GM23338 (cell line): ENCODE data around the gene SH3BGR. TPM values are rescaled to one million over a fixed set of nuclear protein-coding genes. Genes with fewer than 3 reads are reported as not detected.

Experiments used
- ATAC-seq: fragments of 200-7000 bp; cut with Tn5 transposase; 3 replicates; pipeline ENCODE4 v1.9.1; 2020
- DNase-seq: peaks from one replicate; pipeline ENCODE4 v3.0.0-alpha.2; 2015; ENCODE audit warnings: low spot score
- H2AFZ ChIP-seq: fragments of 200-600 bp; sonication (generic); 2 replicates; pipeline ENCODE4 v1.8.0; 2016; ENCODE audit warnings: antibody characterized with exemption, mild to moderate bottlenecking, moderate library complexity
- H3F3A ChIP-seq: fragments of 200-600 bp; sonication (generic); replicated peaks from 2 replicates; pipeline ENCODE4 v1.8.0; 2017; ENCODE audit warnings: antibody characterized with exemption, mixed run types, low read depth
- H3K27ac ChIP-seq: fragments of 200-600 bp; sonication (generic); 2 replicates; pipeline ENCODE4 v1.6.1; 2016; ENCODE audit warnings: low read depth
- H3K27me3 ChIP-seq: fragments of 200-600 bp; sonication (generic); 2 replicates; pipeline ENCODE4 v1.8.0; 2016; ENCODE audit warnings: mild to moderate bottlenecking, mixed run types, moderate library complexity; ENCODE audit not compliant: insufficient read depth
- H3K36me3 ChIP-seq: fragments of 200-600 bp; sonication (generic); 2 replicates; pipeline ENCODE4 v1.8.0; 2016; ENCODE audit warnings: mild to moderate bottlenecking; ENCODE audit not compliant: insufficient read depth
- H3K4me1 ChIP-seq: fragments of 200-600 bp; sonication (generic); 2 replicates; pipeline ENCODE4 v1.8.0; 2016; ENCODE audit warnings: mild to moderate bottlenecking, moderate library complexity; ENCODE audit not compliant: insufficient read depth
- H3K4me2 ChIP-seq: fragments of 200-600 bp; sonication (generic); 2 replicates; pipeline ENCODE4 v1.7.1; 2017; ENCODE audit warnings: mixed run types
- H3K4me3 ChIP-seq: fragments of 200-600 bp; sonication (generic); 2 replicates; pipeline ENCODE4 v1.6.1; 2016; ENCODE audit warnings: mixed run types
- H3K79me2 ChIP-seq: fragments of 200-600 bp; sonication (generic); replicated peaks from 2 replicates; pipeline ENCODE4 v1.8.0; 2017; ENCODE audit warnings: mild to moderate bottlenecking; ENCODE audit not compliant: insufficient read depth
- H3K9me2 ChIP-seq: fragments of 200-600 bp; sonication (generic); 2 replicates; pipeline ENCODE4 v1.8.0; 2017; ENCODE audit not compliant: insufficient read depth
- H4K20me1 ChIP-seq: fragments of 200-600 bp; sonication (generic); replicated peaks from 2 replicates; pipeline ENCODE4 v1.8.0; 2017; ENCODE audit warnings: mild to moderate bottlenecking; ENCODE audit not compliant: insufficient read depth
- H3K27ac Mint-ChIP-seq: 2 replicates; pipeline ENCODE4 v1.8.0; 2020; ENCODE audit warnings: inconsistent platforms, mild to moderate bottlenecking, moderate library complexity, mixed read lengths
- H3K27me3 Mint-ChIP-seq: 3 replicates; pipeline ENCODE4 v1.8.0; 2022; ENCODE audit warnings: low read depth, mild to moderate bottlenecking, moderate library complexity, mixed read lengths, inconsistent platforms; ENCODE audit not compliant: insufficient read depth, poor library complexity
- H3K36me3 Mint-ChIP-seq: 3 replicates; pipeline ENCODE4 v1.8.0; 2021; ENCODE audit warnings: low read depth, mild to moderate bottlenecking, inconsistent platforms, moderate library complexity, mixed read lengths
- H3K4me1 Mint-ChIP-seq: 3 replicates; pipeline ENCODE4 v1.8.0; 2020; ENCODE audit warnings: mild to moderate bottlenecking, inconsistent platforms, mixed read lengths
- H3K4me3 Mint-ChIP-seq: 3 replicates; pipeline ENCODE4 v1.8.0; 2021; ENCODE audit warnings: moderate library complexity, mild to moderate bottlenecking, inconsistent platforms, mixed read lengths
- H3K9me3 Mint-ChIP-seq: 3 replicates; pipeline ENCODE4 v1.8.0; 2020; ENCODE audit warnings: moderate library complexity, mild to moderate bottlenecking, inconsistent platforms, mixed read lengths
- CREB1 ChIP-seq: fragments of 250-450 bp; sonication (Bioruptor Pico); IDR thresholded peaks from 2 replicates; pipeline ENCODE4 v1.5.0; 2020; ENCODE audit warnings: low read depth, mild to moderate bottlenecking, moderate library complexity
- EZH2 ChIP-seq: fragments of 200-600 bp; sonication (generic); IDR thresholded peaks from one replicate; pipeline ENCODE4 v1.8.0; 2017; ENCODE audit warnings: antibody characterized with exemption, mild to moderate bottlenecking, low read depth; ENCODE audit not compliant: unreplicated experiment
- EZH2phosphoT487 ChIP-seq: fragments of 200-600 bp; sonication (generic); IDR thresholded peaks from one replicate; pipeline ENCODE4 v1.8.1; 2018; ENCODE audit warnings: antibody characterized with exemption; ENCODE audit not compliant: unreplicated experiment
- JUNB ChIP-seq: IDR thresholded peaks from one replicate; pipeline ENCODE4 v1.6.1; 2016; ENCODE audit warnings: antibody characterized with exemption; ENCODE audit not compliant: unreplicated experiment
- NANOG ChIP-seq: IDR thresholded peaks from 2 replicates; pipeline ENCODE4 v1.6.1; 2016; ENCODE audit warnings: antibody characterized with exemption, borderline replicate concordance
- POLR2AphosphoS5 ChIP-seq: IDR thresholded peaks from 2 replicates; pipeline ENCODE4 v1.6.1; 2016; ENCODE audit warnings: antibody characterized with exemption, low read depth
- STAT1 ChIP-seq: IDR thresholded peaks from one replicate; pipeline ENCODE4 v1.6.1; 2016; ENCODE audit warnings: antibody characterized with exemption; ENCODE audit not compliant: unreplicated experiment
- ZNF114 ChIP-seq: fragments of 250-450 bp; sonication (Bioruptor Pico); IDR thresholded peaks from 2 replicates; pipeline ENCODE4 v1.5.0; 2020; ENCODE audit warnings: mild to moderate bottlenecking, moderate library complexity
- ZNF331 ChIP-seq: fragments of 250-450 bp; sonication (Bioruptor Pico); IDR thresholded peaks from 2 replicates; pipeline ENCODE4 v1.5.0; 2020; ENCODE audit warnings: low read depth, mild to moderate bottlenecking, moderate library complexity
- polyA plus RNA-seq: library from polyadenylated mRNA; unstranded; fragments of >200 nt; fragmentation: Nextera tagmentation; extraction: Ambion mirVana; gene quantifications from 2 replicates; pipeline ENCODE4 v1.2.1, GENCODE V29; 2016
- total RNA-seq: library from RNA; depleted of rRNA; stranded (reverse); fragments of >200 nt; shearing (Covaris generic); gene quantifications from 2 replicates; pipeline ENCODE4 v1.2.3, GENCODE V29; 2014
- TF ChIP-seq, protein P1 (sequence below), 2 experiments: fragments of 200-600 bp in 1 of 2; sonication (generic) in 1 of 2; conservative IDR thresholded peaks; 2 replicates each; pipeline versions ENCODE4 v1.5.1 to v1.6.1; 2016 to 2017; ENCODE audit warnings: antibody characterized with exemption in 2 of 2, low read depth in 2 of 2, mild to moderate bottlenecking in 2 of 2, moderate library complexity in 1 of 2
- TF ChIP-seq, protein P2 (sequence below): IDR thresholded peaks from one replicate; pipeline ENCODE4 v1.6.1; 2018; ENCODE audit warnings: antibody characterized with exemption; ENCODE audit not compliant: unreplicated experiment
- TF ChIP-seq, protein P3 (sequence below): IDR thresholded peaks from 2 replicates; pipeline ENCODE4 v1.6.1; 2016; ENCODE audit warnings: antibody characterized with exemption
- TF ChIP-seq, protein P4 (sequence below): fragments of 250-450 bp; sonication (Bioruptor Pico); IDR thresholded peaks from 2 replicates; pipeline ENCODE4 v1.5.0; 2020; ENCODE audit warnings: mild to moderate bottlenecking, moderate library complexity

The SH3BGR gene
- total and polyA plus RNA-seq, 2 experiments from 2014 or later = 5.9 to 18.9 TPM

DNA sequence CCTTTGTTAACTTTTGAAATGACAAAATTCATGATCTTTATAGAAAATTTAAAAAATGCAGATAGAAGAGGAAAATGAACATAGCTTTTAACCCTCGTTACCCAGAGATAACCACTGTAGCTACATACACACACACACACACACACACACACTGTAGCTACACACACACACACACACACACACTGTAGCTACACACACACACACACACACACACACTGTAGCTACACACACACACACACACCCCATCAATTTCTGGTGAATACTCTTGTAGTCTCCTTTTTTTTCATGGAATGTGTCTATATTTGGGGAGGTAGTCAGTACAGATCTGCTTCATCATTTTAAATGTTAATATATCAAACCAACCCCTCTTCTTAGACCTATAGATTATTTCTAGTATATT is 58.5 kb downstream of the SH3BGR start:
- Histone ChIP-seq H3K4me2 (no peak overlapping the region), H3K36me3 (no peaks in the 10 kb centered on the region), H3K4me1 (0 out of 2 replicates have a peak, but pooled peaks cover 5% of the 10 kb centered on the region), H3F3A (no peaks in the 10 kb centered on the region), H3K4me3 (no peak overlapping the region), H3K79me2 (no peaks in the 10 kb centered on the region), H3K27ac (no peak overlapping the region), H4K20me1 (no peaks in the 10 kb centered on the region), H3K27me3 (no peaks in the 10 kb centered on the region), H2AFZ (no peak overlapping the region), H3K9me2 (peaks cover 7% of the 10 kb centered on the region; the same call in 1 of the 2 replicates)
- peaks cover 2% of the 10 kb centered on the region for H3K27me3 Mint-ChIP-seq
- H3K27ac Mint-ChIP-seq = no peak overlapping the region
- peaks cover 2% of the 10 kb centered on the region; the same call in 1 of the 3 replicates for H3K36me3 Mint-ChIP-seq
- peaks cover 3% of the 10 kb centered on the region; the same call in 2 of the 3 replicates for H3K4me1 Mint-ChIP-seq
- H3K4me3 Mint-ChIP-seq = no peak overlapping the region
- DNase-seq (no peak), ATAC-seq (no peak)
- no peaks in the 10 kb centered on the region; the same call in 2 of the 3 replicates for H3K9me3 Mint-ChIP-seq
- TF ChIP-seq, protein P1, sequence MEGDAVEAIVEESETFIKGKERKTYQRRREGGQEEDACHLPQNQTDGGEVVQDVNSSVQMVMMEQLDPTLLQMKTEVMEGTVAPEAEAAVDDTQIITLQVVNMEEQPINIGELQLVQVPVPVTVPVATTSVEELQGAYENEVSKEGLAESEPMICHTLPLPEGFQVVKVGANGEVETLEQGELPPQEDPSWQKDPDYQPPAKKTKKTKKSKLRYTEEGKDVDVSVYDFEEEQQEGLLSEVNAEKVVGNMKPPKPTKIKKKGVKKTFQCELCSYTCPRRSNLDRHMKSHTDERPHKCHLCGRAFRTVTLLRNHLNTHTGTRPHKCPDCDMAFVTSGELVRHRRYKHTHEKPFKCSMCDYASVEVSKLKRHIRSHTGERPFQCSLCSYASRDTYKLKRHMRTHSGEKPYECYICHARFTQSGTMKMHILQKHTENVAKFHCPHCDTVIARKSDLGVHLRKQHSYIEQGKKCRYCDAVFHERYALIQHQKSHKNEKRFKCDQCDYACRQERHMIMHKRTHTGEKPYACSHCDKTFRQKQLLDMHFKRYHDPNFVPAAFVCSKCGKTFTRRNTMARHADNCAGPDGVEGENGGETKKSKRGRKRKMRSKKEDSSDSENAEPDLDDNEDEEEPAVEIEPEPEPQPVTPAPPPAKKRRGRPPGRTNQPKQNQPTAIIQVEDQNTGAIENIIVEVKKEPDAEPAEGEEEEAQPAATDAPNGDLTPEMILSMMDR (conservative IDR thresholded peaks at IDR 0.05; ENCODE audit: low read depth in 2 of 2) = no peak
- TF ChIP-seq NANOG (no peak), POLR2AphosphoS5 (no peak), CREB1 (CRISPR knock-in tag) (no peak), EZH2 (no peak), ZNF114 (CRISPR knock-in tag) (no peak), JUNB (no peak), EZH2phosphoT487 (no peak), ZNF331 (CRISPR knock-in tag) (no peak), STAT1 (no peak)
- TF ChIP-seq, protein P2, sequence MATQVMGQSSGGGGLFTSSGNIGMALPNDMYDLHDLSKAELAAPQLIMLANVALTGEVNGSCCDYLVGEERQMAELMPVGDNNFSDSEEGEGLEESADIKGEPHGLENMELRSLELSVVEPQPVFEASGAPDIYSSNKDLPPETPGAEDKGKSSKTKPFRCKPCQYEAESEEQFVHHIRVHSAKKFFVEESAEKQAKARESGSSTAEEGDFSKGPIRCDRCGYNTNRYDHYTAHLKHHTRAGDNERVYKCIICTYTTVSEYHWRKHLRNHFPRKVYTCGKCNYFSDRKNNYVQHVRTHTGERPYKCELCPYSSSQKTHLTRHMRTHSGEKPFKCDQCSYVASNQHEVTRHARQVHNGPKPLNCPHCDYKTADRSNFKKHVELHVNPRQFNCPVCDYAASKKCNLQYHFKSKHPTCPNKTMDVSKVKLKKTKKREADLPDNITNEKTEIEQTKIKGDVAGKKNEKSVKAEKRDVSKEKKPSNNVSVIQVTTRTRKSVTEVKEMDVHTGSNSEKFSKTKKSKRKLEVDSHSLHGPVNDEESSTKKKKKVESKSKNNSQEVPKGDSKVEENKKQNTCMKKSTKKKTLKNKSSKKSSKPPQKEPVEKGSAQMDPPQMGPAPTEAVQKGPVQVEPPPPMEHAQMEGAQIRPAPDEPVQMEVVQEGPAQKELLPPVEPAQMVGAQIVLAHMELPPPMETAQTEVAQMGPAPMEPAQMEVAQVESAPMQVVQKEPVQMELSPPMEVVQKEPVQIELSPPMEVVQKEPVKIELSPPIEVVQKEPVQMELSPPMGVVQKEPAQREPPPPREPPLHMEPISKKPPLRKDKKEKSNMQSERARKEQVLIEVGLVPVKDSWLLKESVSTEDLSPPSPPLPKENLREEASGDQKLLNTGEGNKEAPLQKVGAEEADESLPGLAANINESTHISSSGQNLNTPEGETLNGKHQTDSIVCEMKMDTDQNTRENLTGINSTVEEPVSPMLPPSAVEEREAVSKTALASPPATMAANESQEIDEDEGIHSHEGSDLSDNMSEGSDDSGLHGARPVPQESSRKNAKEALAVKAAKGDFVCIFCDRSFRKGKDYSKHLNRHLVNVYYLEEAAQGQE = no peak
- TF ChIP-seq, protein P3, sequence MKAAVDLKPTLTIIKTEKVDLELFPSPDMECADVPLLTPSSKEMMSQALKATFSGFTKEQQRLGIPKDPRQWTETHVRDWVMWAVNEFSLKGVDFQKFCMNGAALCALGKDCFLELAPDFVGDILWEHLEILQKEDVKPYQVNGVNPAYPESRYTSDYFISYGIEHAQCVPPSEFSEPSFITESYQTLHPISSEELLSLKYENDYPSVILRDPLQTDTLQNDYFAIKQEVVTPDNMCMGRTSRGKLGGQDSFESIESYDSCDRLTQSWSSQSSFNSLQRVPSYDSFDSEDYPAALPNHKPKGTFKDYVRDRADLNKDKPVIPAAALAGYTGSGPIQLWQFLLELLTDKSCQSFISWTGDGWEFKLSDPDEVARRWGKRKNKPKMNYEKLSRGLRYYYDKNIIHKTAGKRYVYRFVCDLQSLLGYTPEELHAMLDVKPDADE = no peak
- TF ChIP-seq, protein P4, sequence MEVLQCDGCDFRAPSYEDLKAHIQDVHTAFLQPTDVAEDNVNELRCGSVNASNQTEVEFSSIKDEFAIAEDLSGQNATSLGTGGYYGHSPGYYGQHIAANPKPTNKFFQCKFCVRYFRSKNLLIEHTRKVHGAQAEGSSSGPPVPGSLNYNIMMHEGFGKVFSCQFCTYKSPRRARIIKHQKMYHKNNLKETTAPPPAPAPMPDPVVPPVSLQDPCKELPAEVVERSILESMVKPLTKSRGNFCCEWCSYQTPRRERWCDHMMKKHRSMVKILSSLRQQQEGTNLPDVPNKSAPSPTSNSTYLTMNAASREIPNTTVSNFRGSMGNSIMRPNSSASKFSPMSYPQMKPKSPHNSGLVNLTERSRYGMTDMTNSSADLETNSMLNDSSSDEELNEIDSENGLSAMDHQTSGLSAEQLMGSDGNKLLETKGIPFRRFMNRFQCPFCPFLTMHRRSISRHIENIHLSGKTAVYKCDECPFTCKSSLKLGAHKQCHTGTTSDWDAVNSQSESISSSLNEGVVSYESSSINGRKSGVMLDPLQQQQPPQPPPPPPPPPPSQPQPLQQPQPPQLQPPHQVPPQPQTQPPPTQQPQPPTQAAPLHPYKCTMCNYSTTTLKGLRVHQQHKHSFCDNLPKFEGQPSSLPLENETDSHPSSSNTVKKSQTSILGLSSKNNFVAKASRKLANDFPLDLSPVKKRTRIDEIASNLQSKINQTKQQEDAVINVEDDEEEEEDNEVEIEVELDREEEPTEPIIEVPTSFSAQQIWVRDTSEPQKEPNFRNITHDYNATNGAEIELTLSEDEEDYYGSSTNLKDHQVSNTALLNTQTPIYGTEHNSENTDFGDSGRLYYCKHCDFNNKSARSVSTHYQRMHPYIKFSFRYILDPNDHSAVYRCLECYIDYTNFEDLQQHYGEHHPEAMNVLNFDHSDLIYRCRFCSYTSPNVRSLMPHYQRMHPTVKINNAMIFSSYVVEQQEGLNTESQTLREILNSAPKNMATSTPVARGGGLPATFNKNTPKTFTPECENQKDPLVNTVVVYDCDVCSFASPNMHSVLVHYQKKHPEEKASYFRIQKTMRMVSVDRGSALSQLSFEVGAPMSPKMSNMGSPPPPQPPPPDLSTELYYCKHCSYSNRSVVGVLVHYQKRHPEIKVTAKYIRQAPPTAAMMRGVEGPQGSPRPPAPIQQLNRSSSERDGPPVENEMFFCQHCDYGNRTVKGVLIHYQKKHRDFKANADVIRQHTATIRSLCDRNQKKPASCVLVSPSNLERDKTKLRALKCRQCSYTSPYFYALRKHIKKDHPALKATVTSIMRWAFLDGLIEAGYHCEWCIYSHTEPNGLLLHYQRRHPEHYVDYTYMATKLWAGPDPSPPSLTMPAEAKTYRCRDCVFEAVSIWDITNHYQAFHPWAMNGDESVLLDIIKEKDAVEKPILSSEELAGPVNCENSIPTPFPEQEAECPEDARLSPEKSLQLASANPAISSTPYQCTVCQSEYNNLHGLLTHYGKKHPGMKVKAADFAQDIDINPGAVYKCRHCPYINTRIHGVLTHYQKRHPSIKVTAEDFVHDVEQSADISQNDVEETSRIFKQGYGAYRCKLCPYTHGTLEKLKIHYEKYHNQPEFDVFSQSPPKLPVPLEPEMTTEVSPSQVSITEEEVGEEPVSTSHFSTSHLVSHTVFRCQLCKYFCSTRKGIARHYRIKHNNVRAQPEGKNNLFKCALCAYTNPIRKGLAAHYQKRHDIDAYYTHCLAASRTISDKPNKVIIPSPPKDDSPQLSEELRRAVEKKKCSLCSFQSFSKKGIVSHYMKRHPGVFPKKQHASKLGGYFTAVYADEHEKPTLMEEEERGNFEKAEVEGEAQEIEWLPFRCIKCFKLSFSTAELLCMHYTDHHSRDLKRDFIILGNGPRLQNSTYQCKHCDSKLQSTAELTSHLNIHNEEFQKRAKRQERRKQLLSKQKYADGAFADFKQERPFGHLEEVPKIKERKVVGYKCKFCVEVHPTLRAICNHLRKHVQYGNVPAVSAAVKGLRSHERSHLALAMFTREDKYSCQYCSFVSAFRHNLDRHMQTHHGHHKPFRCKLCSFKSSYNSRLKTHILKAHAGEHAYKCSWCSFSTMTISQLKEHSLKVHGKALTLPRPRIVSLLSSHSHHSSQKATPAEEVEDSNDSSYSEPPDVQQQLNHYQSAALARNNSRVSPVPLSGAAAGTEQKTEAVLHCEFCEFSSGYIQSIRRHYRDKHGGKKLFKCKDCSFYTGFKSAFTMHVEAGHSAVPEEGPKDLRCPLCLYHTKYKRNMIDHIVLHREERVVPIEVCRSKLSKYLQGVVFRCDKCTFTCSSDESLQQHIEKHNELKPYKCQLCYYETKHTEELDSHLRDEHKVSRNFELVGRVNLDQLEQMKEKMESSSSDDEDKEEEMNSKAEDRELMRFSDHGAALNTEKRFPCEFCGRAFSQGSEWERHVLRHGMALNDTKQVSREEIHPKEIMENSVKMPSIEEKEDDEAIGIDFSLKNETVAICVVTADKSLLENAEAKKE (CRISPR knock-in tag) = no peak
